Heart left ventricle (tissue), 13 donors: ENCODE data around the gene LMO4.

Source experiments
- POLR2A ChIP-seq, 2 donors: fragments of 450-650 bp; IDR thresholded peaks; one replicate each; pipeline ENCODE4 v1.6.1; 2017; ENCODE audit warnings: antibody characterized with exemption in 2 of 2, mild to moderate bottlenecking in 2 of 2, moderate library complexity in 2 of 2
- TF ChIP-seq, protein P1 (sequence below), 12 donors: fragments of 200-600 bp; sonication (generic) in 4 of 12; IDR thresholded peaks; one replicate each; pipeline versions ENCODE4 v1.5.0 to v1.8.0; 2018 to 2022; ENCODE audit warnings: antibody characterized with exemption in 12 of 12, mild to moderate bottlenecking in 5 of 12
- donor health status: ischemic (EF 13 %, LVEDD 7.1; RV severe dilation, severe dysfunction).
- donor health status: DM: no; HTN: yes; CAD: no.
- donor health status: DM: no; HTN: no; CAD: no.
- donor health status: ischemic (EF 25% LVEDD 6.9; RV normal size, moderate dysfunction).
- donor health status: ischemic (EF 25% LVEDD 5.7; RV mildly dilated, moderate dysfunction).
- donor health status: ischemic (EF 35%, LVEDD 5.7; RV mildly dilated, moderate dysfunction).
- donor health status: nonischemic (EF 11% LVEDD 7.7; RV severe dilation, severe dysfunction).
- donor health status: DM: yes; HTN: yes; CAD: no.
- donor health status: PGD.
- donor health status: ischemic (EF 29% LVEDD 5.4; RV normal size, mild dysfunction).
- donor health status: nonischemic (EF 23%, LVEDD 6.1; RV moderate dilation, normal function).

DNA sequence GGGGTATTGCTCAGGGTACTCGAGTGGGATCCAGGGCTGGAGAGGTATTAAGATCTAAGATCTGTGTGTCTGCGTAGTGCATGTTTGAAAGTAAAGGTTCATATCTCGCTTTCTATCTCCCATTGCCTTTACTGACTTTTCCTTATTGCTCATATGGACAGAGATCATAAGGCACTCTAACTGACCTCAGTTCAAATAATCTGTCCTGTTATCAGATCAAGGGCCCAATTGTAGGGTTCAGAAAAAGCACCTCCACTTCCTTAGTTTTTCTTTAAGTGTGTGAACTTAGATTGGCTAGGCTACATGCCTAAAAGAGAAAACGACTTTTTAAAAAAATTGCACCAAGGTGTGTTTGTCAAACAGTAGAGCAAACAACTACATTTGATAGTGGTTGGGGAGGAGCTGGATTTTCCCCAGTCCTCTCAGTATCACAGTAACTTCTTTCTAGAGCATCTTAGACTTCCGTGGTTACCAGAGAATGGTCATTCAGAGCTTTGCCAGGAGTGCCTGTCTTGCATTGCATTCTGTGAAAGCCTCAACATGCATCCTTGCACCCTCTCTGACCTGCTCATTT is 57.6 kb downstream of the LMO4 start:
- TF ChIP-seq, protein P1, sequence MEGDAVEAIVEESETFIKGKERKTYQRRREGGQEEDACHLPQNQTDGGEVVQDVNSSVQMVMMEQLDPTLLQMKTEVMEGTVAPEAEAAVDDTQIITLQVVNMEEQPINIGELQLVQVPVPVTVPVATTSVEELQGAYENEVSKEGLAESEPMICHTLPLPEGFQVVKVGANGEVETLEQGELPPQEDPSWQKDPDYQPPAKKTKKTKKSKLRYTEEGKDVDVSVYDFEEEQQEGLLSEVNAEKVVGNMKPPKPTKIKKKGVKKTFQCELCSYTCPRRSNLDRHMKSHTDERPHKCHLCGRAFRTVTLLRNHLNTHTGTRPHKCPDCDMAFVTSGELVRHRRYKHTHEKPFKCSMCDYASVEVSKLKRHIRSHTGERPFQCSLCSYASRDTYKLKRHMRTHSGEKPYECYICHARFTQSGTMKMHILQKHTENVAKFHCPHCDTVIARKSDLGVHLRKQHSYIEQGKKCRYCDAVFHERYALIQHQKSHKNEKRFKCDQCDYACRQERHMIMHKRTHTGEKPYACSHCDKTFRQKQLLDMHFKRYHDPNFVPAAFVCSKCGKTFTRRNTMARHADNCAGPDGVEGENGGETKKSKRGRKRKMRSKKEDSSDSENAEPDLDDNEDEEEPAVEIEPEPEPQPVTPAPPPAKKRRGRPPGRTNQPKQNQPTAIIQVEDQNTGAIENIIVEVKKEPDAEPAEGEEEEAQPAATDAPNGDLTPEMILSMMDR (IDR thresholded peaks at IDR 0.05) = no peak
- TF ChIP-seq POLR2A (IDR thresholded peaks at IDR 0.05) = no peak
